Liver (tissue), 9 donors: ENCODE data around the gene SPAG16. TPM values are rescaled to one million over a fixed set of nuclear protein-coding genes. Genes with fewer than 3 reads are reported as not detected.

Experiments
- DNase-seq: peaks from one replicate; pipeline ENCODE4 v3.0.0-alpha.2; 2017; ENCODE audit warnings: low spot score
- H3K27ac ChIP-seq, 2 donors: one replicate each; pipeline ENCODE4 v1.7.0; 2013; ENCODE audit warnings: inconsistent platforms in 2 of 2, low read length in 2 of 2, control low read depth in 1 of 2, low read depth in 1 of 2, mild to moderate bottlenecking in 1 of 2
- H3K27me3 ChIP-seq, 4 donors: one replicate each; pipeline versions ENCODE4 v1.6.1 to v1.7.0; 2013; ENCODE audit warnings: low read length in 3 of 4, inconsistent platforms in 1 of 4, mild to moderate bottlenecking in 1 of 4, moderate library complexity in 1 of 4; ENCODE audit not compliant: control insufficient read depth in 4 of 4, insufficient read depth in 4 of 4
- H3K36me3 ChIP-seq, 4 donors: one replicate each; pipeline versions ENCODE4 v1.6.1 to v1.7.0; 2013; ENCODE audit warnings: low read length in 3 of 4, mild to moderate bottlenecking in 3 of 4, low read depth in 1 of 4, moderate library complexity in 1 of 4; ENCODE audit not compliant: control insufficient read depth in 4 of 4, insufficient read depth in 3 of 4
- H3K4me1 ChIP-seq, 4 donors: one replicate each; pipeline versions ENCODE4 v1.6.1 to v1.7.0; 2013; ENCODE audit warnings: low read length in 3 of 4, mild to moderate bottlenecking in 3 of 4, moderate library complexity in 1 of 4; ENCODE audit not compliant: control insufficient read depth in 4 of 4, insufficient read depth in 4 of 4
- H3K4me3 ChIP-seq, 3 donors: one replicate each; pipeline versions ENCODE4 v1.6.1 to v1.7.0; 2013; ENCODE audit warnings: low read length in 3 of 3, control low read depth in 1 of 3, low read depth in 1 of 3, mild to moderate bottlenecking in 1 of 3
- H3K9ac ChIP-seq, 2 donors: one replicate each; pipeline ENCODE4 v1.7.0; 2013; ENCODE audit warnings: low read length in 2 of 2, mild to moderate bottlenecking in 2 of 2, moderate library complexity in 2 of 2, control low read depth in 1 of 2, low read depth in 1 of 2
- H3K9me3 ChIP-seq, 4 donors: one replicate each; pipeline versions ENCODE4 v1.6.1 to v1.7.0; 2013; ENCODE audit warnings: low read length in 3 of 4; ENCODE audit not compliant: control insufficient read depth in 4 of 4
- EGR1 ChIP-seq, 2 donors: IDR thresholded peaks; 2 replicates each; pipeline ENCODE4 v1.6.1; 2016 to 2018; ENCODE audit warnings: antibody characterized with exemption in 2 of 2, low read depth in 2 of 2
- FOXA1 ChIP-seq: IDR thresholded peaks from 2 replicates; pipeline ENCODE4 v1.6.1; 2016; ENCODE audit warnings: antibody characterized with exemption
- GABPA ChIP-seq, 2 donors: IDR thresholded peaks in 1 of 2; conservative IDR thresholded peaks in 1 of 2; 2 replicates each; pipeline ENCODE4 v1.6.1; 2016; ENCODE audit warnings: antibody characterized with exemption in 2 of 2, mild to moderate bottlenecking in 1 of 2, moderate library complexity in 1 of 2
- HNF4G ChIP-seq: IDR thresholded peaks from 2 replicates; pipeline ENCODE4 v1.6.1; 2016; ENCODE audit warnings: antibody characterized with exemption
- JUND ChIP-seq, 2 donors: IDR thresholded peaks; 2 replicates each; pipeline ENCODE4 v1.6.1; 2016; ENCODE audit warnings: antibody characterized with exemption in 2 of 2
- RXRA ChIP-seq, 2 donors: IDR thresholded peaks; 2 replicates each; pipeline ENCODE4 v1.6.1; 2017 to 2018; ENCODE audit warnings: antibody characterized with exemption in 2 of 2, mild to moderate bottlenecking in 1 of 2
- TAF1 ChIP-seq: conservative IDR thresholded peaks from 2 replicates; pipeline ENCODE4 v1.6.1; 2016; ENCODE audit warnings: antibody characterized with exemption, mild to moderate bottlenecking
- YY1 ChIP-seq: IDR thresholded peaks from 2 replicates; pipeline ENCODE4 v1.6.1; 2016; ENCODE audit warnings: antibody characterized with exemption, mild to moderate bottlenecking
- ZBTB33 ChIP-seq: IDR thresholded peaks from 2 replicates; pipeline ENCODE4 v1.6.1; 2016; ENCODE audit warnings: antibody characterized with exemption
- WGBS: extraction: QIAGEN DNeasy Blood & Tissue Kit; methylation state at CpG from one replicate; pipeline ENCODE4 v1.1.7; 2013; 5-methylcytosine and 5-hydroxymethylcytosine counted together
- polyA plus RNA-seq, 2 donors: library from polyadenylated mRNA; stranded (reverse) in 1 of 2; unstranded in 1 of 2; fragments of 200-250 nt in 1 of 2; fragments of >200 nt in 1 of 2; fragmentation: Nextera tagmentation in 1 of 2; extraction: Ambion mirVana in 1 of 2; gene quantifications; one replicate each; pipeline versions ENCODE4 v1.2.1 to v1.2.3, GENCODE V29; 2013 to 2015
- total RNA-seq, 2 donors: library from RNA; depleted of rRNA; stranded (reverse); fragments of >200 nt; gene quantifications; one replicate each; pipeline ENCODE4 v1.2.3, GENCODE V29; 2014
- TF ChIP-seq, protein P1 (sequence below): fragments of 150-350 bp; IDR thresholded peaks from 2 replicates; pipeline ENCODE4 v1.5.1; 2017; ENCODE audit warnings: improper control_type of control experiment, low read depth, low read length; ENCODE audit not compliant: missing input control
- TF ChIP-seq, protein P2 (sequence below): IDR thresholded peaks from 2 replicates; pipeline ENCODE4 v1.6.1; 2016; ENCODE audit warnings: antibody characterized with exemption
- donor health status: healthy.
- donor health status: healthy.
- donor health status: healthy.
- donor health status: healthy.
- donor health status: healthy.

The SPAG16 gene
- total and polyA plus RNA-seq, 4 donors: 6.4 to 12.7 (median 11.4) TPM

DNA sequence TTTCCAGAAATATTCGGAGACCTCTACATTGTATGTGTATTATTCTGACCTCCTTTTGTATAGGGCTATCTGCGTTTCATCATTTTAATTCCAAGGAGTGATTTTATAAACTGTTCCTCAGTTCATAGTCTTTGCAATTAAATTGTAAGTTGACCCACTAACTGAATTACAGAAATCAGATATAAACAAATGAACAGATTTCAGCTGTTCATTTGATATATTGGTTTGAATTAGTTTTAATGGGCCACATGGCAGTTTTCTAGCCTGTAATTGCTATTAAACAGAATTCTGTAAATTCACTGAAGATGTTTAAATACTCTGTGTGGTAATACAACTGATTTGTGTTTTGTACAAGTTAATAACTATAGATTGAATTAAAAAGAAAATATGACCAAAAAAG is 780.2 kb downstream of the SPAG16 start:
- no peak for DNase-seq
- no peak overlapping the region for H3K9ac ChIP-seq
- H3K27ac ChIP-seq: no peak overlapping the region
- no peaks in the 10 kb centered on the region for H3K9me3 ChIP-seq
- no peaks in the 10 kb centered on the region for H3K36me3 ChIP-seq
- H3K4me3 ChIP-seq: no peak overlapping the region
- TF ChIP-seq FOXA1: no peak
- TF ChIP-seq, protein P1, sequence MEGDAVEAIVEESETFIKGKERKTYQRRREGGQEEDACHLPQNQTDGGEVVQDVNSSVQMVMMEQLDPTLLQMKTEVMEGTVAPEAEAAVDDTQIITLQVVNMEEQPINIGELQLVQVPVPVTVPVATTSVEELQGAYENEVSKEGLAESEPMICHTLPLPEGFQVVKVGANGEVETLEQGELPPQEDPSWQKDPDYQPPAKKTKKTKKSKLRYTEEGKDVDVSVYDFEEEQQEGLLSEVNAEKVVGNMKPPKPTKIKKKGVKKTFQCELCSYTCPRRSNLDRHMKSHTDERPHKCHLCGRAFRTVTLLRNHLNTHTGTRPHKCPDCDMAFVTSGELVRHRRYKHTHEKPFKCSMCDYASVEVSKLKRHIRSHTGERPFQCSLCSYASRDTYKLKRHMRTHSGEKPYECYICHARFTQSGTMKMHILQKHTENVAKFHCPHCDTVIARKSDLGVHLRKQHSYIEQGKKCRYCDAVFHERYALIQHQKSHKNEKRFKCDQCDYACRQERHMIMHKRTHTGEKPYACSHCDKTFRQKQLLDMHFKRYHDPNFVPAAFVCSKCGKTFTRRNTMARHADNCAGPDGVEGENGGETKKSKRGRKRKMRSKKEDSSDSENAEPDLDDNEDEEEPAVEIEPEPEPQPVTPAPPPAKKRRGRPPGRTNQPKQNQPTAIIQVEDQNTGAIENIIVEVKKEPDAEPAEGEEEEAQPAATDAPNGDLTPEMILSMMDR: no peak
- no peak for TF ChIP-seq JUND (IDR thresholded peaks at IDR 0.05)
- no peak for TF ChIP-seq ZBTB33
- no peak for TF ChIP-seq RXRA (IDR thresholded peaks at IDR 0.05)
- no peak for TF ChIP-seq TAF1
- TF ChIP-seq, protein P2, sequence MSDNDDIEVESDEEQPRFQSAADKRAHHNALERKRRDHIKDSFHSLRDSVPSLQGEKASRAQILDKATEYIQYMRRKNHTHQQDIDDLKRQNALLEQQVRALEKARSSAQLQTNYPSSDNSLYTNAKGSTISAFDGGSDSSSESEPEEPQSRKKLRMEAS: no peak
- no peak for TF ChIP-seq YY1
- TF ChIP-seq HNF4G: no peak
- no peak for TF ChIP-seq GABPA (IDR thresholded peaks at IDR 0.05 in 1 of 2, conservative IDR thresholded peaks at IDR 0.05 in 1 of 2)
- no peaks in the 10 kb centered on the region for H3K4me1 ChIP-seq
- 76% methylated on average over 2 of the region's 2 CpGs for WGBS
- peaks cover 0 to 4% (median 0%) of the 10 kb centered on the region in 4 donors for H3K27me3 ChIP-seq

DNA sequence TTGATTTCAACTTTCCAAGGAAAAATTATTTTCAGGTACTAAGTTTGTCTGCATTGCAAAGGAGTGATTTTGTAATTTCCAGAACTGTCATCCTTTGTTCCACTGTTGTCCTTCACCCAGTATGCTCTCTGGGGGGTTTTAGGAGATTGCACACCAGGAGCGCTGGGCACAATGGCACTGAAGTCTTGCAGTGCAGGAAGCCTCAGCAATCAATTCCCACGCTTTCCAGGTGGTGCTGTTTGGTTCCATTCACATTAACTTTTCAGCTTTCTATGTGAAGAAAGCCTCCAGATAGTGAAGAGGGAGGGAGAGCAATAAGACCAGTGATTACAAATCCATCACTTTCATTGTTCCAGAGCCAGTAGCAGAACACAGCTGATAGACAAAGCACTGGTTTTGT is 782.6 kb downstream of the SPAG16 start:
- Histone ChIP-seq H3K4me3 (no peak overlapping the region), H3K4me1 (no peaks in the 10 kb centered on the region), H3K9me3 (no peaks in the 10 kb centered on the region), H3K27ac (no peak overlapping the region), H3K9ac (no peak overlapping the region), H3K36me3 (no peaks in the 10 kb centered on the region), H3K27me3 (no peaks in the 10 kb centered on the region)
- TF ChIP-seq, protein P1: no peak
- TF ChIP-seq GABPA (IDR thresholded peaks at IDR 0.05 in 1 of 2, conservative IDR thresholded peaks at IDR 0.05 in 1 of 2): no peak
- TF ChIP-seq EGR1 (IDR thresholded peaks at IDR 0.05; ENCODE audit: low read depth in 2 of 2): no peak
- no peak for TF ChIP-seq TAF1
- no peak for TF ChIP-seq YY1
- TF ChIP-seq HNF4G: no peak
- TF ChIP-seq ZBTB33: no peak
- TF ChIP-seq FOXA1: no peak
- no peak for TF ChIP-seq JUND (IDR thresholded peaks at IDR 0.05)
- no peak for DNase-seq
- 35% methylated on average over 2 of the region's 2 CpGs for WGBS
